ENCODE results near the gene ABCB10. TPM values are rescaled to one million over a fixed set of nuclear protein-coding genes. Genes with fewer than 3 reads are reported as not detected.

Gene ABCB10
- total RNA-seq, 1 donor from 2014 or later = 17.6 TPM

- H3K27me3 ChIP-seq (ENCODE audit: control insufficient read depth, insufficient read depth, low read length) = no peaks in the 10 kb centered on the region
- H3K36me3 ChIP-seq (ENCODE audit: control insufficient read depth, insufficient read depth, low read length) = no peaks in the 10 kb centered on the region
- FAIRE-seq (no peak), DNase-seq (ENCODE audit: low read depth) (no peak)
- TF ChIP-seq CTCF (IDR thresholded peaks at IDR 0.05; ENCODE audit: insufficient read depth, low read length, severe bottlenecking) = no peak
- no peak overlapping the region for H3K4me3 ChIP-seq (ENCODE audit: low read depth, low read length)
These were observed 19.9 kb upstream of the ABCB10 start for GRCh38 chr1:229578168-229579058.

- DNase-seq (ENCODE audit: low read depth) = no peak
- Histone ChIP-seq H3K36me3 (ENCODE audit: control insufficient read depth, insufficient read depth, low read length) (no peaks in the 10 kb centered on the region), H3K4me3 (ENCODE audit: low read depth, low read length) (no peak overlapping the region), H3K27me3 (ENCODE audit: control insufficient read depth, insufficient read depth, low read length) (no peaks in the 10 kb centered on the region)
- FAIRE-seq = no peak
- no peak for TF ChIP-seq CTCF (IDR thresholded peaks at IDR 0.05; ENCODE audit: insufficient read depth, low read length, severe bottlenecking)
These were observed 16.4 kb upstream of the ABCB10 start for GRCh38 chr1:229574679-229575442.

GRCh38 chr1:229572286-229572685 lies 13.8 kb upstream of the ABCB10 start:
- Histone ChIP-seq H3K4me3 (ENCODE audit: low read depth, low read length) (no peak overlapping the region), H3K36me3 (ENCODE audit: control insufficient read depth, insufficient read depth, low read length) (no peaks in the 10 kb centered on the region), H3K27me3 (ENCODE audit: control insufficient read depth, insufficient read depth, low read length) (no peaks in the 10 kb centered on the region)
- no peak for FAIRE-seq
- TF ChIP-seq CTCF (IDR thresholded peaks at IDR 0.05; ENCODE audit: insufficient read depth, low read length, severe bottlenecking) = no peak
- DNase-seq (ENCODE audit: low read depth) = no peak

- Histone ChIP-seq H3K36me3 (ENCODE audit: control insufficient read depth, insufficient read depth, low read length) (no peaks in the 10 kb centered on the region), H3K4me3 (ENCODE audit: low read depth, low read length) (no peak overlapping the region), H3K27me3 (ENCODE audit: control insufficient read depth, insufficient read depth, low read length) (no peaks in the 10 kb centered on the region)
- no peak for TF ChIP-seq CTCF (IDR thresholded peaks at IDR 0.05; ENCODE audit: insufficient read depth, low read length, severe bottlenecking)
- FAIRE-seq (no peak), DNase-seq (ENCODE audit: low read depth) (no peak)
These were observed 12.5 kb upstream of the ABCB10 start for GRCh38 chr1:229570891-229571516.

- FAIRE-seq (no peak), DNase-seq (ENCODE audit: low read depth) (no peak)
- H3K27me3 ChIP-seq (ENCODE audit: control insufficient read depth, insufficient read depth, low read length) = no peaks in the 10 kb centered on the region
- no peak for TF ChIP-seq CTCF (IDR thresholded peaks at IDR 0.05; ENCODE audit: insufficient read depth, low read length, severe bottlenecking)
- no peaks in the 10 kb centered on the region for H3K36me3 ChIP-seq (ENCODE audit: control insufficient read depth, insufficient read depth, low read length)
- no peak overlapping the region for H3K4me3 ChIP-seq (ENCODE audit: low read depth, low read length)
These were observed 11.8 kb upstream of the ABCB10 start for GRCh38 chr1:229570305-229570704.
